ENCODE results near the gene SPINK9.

The SPINK9 gene

GRCh38 chr5:148387325-148387724 is 52.0 kb downstream of the SPINK9 start (continued):
- TF ChIP-seq KLF9 (tag by site-specific recombination; IDR thresholded peaks at IDR 0.05; ENCODE audit: low read depth) (no peak), ZNF140 (tag by site-specific recombination; IDR thresholded peaks at IDR 0.05) (no peak), OVOL3 (tag by site-specific recombination; IDR thresholded peaks at IDR 0.05) (no peak), ZBTB48 (tag by site-specific recombination; IDR thresholded peaks at IDR 0.05) (no peak), ELK4 (IDR thresholded peaks at IDR 0.05; ENCODE audit: borderline replicate concordance, low read depth, low read length) (no peak), ZSCAN5A (tag by site-specific recombination; IDR thresholded peaks at IDR 0.05) (no peak)

GRCh38 chr5:148388696-148389095 is 53.3 kb downstream of the SPINK9 start:
- H3K4me1 ChIP-seq (ENCODE audit: control insufficient read depth, insufficient read depth, low read length) = peaks cover 21% of the 10 kb centered on the region
- peaks cover 0 to 25% of the 10 kb centered on the region in 2 experiments; a peak in 2 of 3 replicates for H3K36me3 ChIP-seq (ENCODE audit: control insufficient read depth in 2 of 2, insufficient read depth in 1 of 2, low read length in 2 of 2)
- no peak overlapping the region for H3K27ac ChIP-seq (ENCODE audit: extremely low read depth, low read depth, low read length)
- no peaks in the 10 kb centered on the region for H3K9me3 ChIP-seq (ENCODE audit: control insufficient read depth, insufficient read depth, low read depth, low read length)
- ChIA-PET CTCF (interaction anchor here (0.7 to 2.0 kb wide), 4 partner anchors 14 to 342 kb away, joined by 3 to 5 read pairs (median 3); no protein-coding TSS in a partner anchor), POLR2A (no interaction called here)
- H3K4me3 ChIP-seq (ENCODE audit: low read depth, low read length) = no peak overlapping the region
- TF ChIP-seq MEIS1 (CRISPR knock-in tag; IDR thresholded peaks at IDR 0.05; ENCODE audit: borderline replicate concordance) (no peak), ZEB2 (tag by site-specific recombination; IDR thresholded peaks at IDR 0.05) (no peak), WT1 (tag by site-specific recombination; IDR thresholded peaks at IDR 0.05) (no peak), PBX3 (CRISPR knock-in tag; IDR thresholded peaks at IDR 0.05) (no peak), ZSCAN18 (tag by site-specific recombination; IDR thresholded peaks at IDR 0.05) (no peak), ZNF248 (tag by site-specific recombination; IDR thresholded peaks at IDR 0.05) (no peak), ZNF202 (tag by site-specific recombination; IDR thresholded peaks at IDR 0.05; ENCODE audit: borderline replicate concordance) (no peak), KLF7 (tag by site-specific recombination; IDR thresholded peaks at IDR 0.05; ENCODE audit: borderline replicate concordance) (no peak), ZBTB6 (tag by site-specific recombination; IDR thresholded peaks at IDR 0.05) (no peak), EGR2 (tag by site-specific recombination; IDR thresholded peaks at IDR 0.05; ENCODE audit: low read depth) (no peak), ZFP41 (tag by site-specific recombination; IDR thresholded peaks at IDR 0.05; ENCODE audit: borderline replicate concordance) (no peak), KLF10 (tag by site-specific recombination; IDR thresholded peaks at IDR 0.05) (no peak), ZNF175 (tag by site-specific recombination; IDR thresholded peaks at IDR 0.05) (no peak), ZNF548 (tag by site-specific recombination; IDR thresholded peaks at IDR 0.05) (no peak), ZNF2 (tag by site-specific recombination; IDR thresholded peaks at IDR 0.05) (no peak), ZNF560 (tag by site-specific recombination; IDR thresholded peaks at IDR 0.05; ENCODE audit: borderline replicate concordance) (no peak), ZBTB7A (tag by site-specific recombination; IDR thresholded peaks at IDR 0.05; ENCODE audit: low read depth) (no peak)
